Measurements from ENCODE around the gene ATP6V1G2.
"Not testable (repeated sequence)": the region's sequence is repeated elsewhere in the genome, so short reads cannot be mapped to it uniquely, and the experiment has no call there.

Gene ATP6V1G2

DNA sequence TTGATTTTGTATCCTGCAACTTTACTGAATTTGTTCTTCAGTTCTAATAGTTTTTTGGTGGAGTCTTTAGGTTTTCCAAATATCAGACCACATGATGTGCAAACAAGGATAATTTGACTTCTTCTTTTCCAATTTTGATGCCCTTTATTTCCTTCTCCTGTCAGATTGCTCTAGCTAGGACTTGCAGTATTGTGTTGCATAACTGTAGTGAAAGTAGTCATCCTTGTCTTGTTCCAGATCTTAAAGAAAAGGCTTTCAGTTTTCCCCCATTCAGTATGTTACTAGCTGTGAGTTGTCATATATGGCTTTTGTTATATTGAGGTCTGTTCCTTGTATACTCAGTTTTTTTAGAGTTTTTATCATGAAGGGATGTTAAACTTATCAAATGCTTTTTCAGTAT is 43.8 kb downstream of the ATP6V1G2 start:
- no peaks in the 10 kb centered on the region for H3K27me3 ChIP-seq
- peaks cover 4% of the 10 kb centered on the region; the same call in 1 of the 2 replicates for H3K9me3 ChIP-seq
- H4K20me1 ChIP-seq = peaks cover 78% of the 10 kb centered on the region
- TF ChIP-seq Cebpa-rat (IDR thresholded peaks at IDR 0.05) = no peak
- no peak overlapping the region for H3K4me3 ChIP-seq
- H3K4me1 ChIP-seq = peaks cover 10% of the 10 kb centered on the region
- no peak overlapping the region for H3K9ac ChIP-seq
- peaks cover 33% of the 10 kb centered on the region for H3K36me3 ChIP-seq
- no peak overlapping the region for H3K27ac ChIP-seq
- H3K4me2 ChIP-seq = no peak overlapping the region

DNA sequence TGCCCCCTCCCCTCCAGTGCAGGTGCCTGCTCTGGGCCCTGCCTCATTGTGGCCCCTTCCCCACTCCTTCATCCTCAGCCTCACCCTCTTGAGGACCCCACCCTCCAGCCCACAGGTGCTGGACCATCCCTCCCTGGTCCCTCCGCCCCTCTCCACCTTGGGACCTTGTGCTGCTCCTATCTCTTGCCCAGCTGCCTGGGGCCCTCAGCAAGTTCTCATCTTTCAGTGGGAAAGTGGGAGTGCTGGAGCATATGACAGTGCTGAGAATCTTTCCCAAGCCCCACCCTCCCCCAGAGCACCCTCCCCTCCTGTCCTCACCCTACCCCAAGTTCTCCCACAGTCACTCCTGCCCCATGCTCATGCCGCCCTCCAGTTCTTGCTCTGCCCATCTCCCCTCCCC is 46.8 kb downstream of the ATP6V1G2 start:
- Histone ChIP-seq H3K4me1 (peaks cover 32% of the 10 kb centered on the region), H3K4me2 (peak overlapping the region; percentile 61; the same call in 1 of the 2 replicates), H4K20me1 (peaks cover 61% of the 10 kb centered on the region)
- not testable (repeated sequence) for H3K9ac ChIP-seq, H3K9me3 ChIP-seq, H3K4me3 ChIP-seq, H3K36me3 ChIP-seq, H3K27me3 ChIP-seq, H3K27ac ChIP-seq

DNA sequence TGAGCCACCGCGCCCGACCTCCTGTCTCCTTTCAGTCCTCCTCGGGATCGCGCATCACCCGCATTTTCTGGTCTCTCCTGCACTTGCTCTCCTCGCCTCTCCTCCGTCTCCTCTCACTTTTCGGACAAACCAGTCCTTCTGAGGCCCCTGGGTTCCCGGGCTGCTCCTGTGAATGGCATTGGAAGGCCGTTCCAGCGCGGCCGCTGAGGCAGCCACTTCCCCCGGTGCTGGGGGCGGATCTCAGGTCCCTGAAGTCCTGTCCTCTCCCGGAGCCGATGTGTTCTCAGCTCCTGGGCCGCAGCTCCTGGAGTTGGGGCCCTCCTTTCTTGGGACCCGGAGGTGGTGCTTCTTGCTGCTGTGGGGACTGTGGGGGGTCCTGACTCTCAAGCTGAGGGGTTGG is 47.7 kb downstream of the ATP6V1G2 start:
- Histone ChIP-seq H3K9ac (peak overlapping the region; percentile 34; the same call in 1 of the 2 replicates), H3K4me2 (peak overlapping the region; percentile 61), H3K4me3 (0 out of 2 replicates have a peak overlapping the region, but pooled peaks have one; percentile 72), H3K36me3 (peaks cover 5% of the 10 kb centered on the region; the same call in 1 of the 2 replicates), H3K4me1 (peaks cover 32% of the 10 kb centered on the region), H3K27ac (no peak overlapping the region), H3K27me3 (no peaks in the 10 kb centered on the region), H4K20me1 (peaks cover 54% of the 10 kb centered on the region), H3K9me3 (peaks cover 4% of the 10 kb centered on the region; the same call in 1 of the 2 replicates)
- no peak for TF ChIP-seq Cebpa-rat (IDR thresholded peaks at IDR 0.05)

DNA sequence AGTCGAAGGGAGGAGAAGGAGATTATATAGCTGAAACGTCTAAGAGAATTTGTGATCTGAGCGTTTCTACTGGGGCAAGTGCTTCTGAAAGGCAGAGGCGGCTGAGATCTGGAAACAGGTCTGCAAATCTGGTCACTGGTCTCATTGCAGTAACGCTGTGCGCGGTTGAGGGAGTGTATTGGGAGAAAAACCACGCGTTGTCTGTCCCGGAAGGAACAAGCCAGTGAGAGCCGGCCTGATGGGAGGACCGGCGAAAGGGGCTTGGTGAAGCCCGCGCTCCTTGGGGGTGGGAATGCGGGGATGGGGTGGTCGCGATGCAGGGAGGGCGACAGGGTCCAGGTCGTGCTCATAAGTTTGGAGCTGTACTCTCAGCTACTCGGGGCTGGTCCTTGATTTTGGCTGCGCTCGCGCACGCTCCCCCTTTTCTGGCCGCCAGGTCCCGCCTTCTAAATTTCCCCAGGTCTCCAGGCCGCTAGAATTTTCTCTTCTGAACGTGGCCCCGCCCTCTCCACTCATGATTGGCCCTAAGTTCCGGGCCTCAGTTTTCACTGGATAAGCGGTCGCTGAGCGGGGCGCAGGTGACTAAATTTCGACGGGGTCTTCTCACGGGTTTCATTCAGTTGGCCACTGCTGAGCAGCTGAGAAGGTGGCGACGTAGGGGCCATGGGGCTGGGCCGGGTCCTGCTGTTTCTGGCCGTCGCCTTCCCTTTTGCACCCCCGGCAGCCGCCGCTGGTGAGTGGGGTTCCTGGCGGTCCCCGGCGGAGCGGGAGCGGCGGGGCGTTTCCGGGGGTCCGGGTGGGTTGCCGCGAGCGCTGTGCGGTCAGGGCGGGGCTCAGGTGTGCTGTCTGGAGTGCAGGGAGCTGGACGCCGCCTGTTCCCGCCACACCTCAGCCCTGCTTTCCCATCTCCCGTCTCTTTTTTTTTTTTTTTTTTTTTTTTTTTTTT is 48.6 kb downstream of the ATP6V1G2 start, which contains the start of gene MICB:
Gene MICB (plus strand): TSS at position 615 of the 946 bp plus-strand sequence. CDS start 49 bp downstream, at position 664.
- H3K27ac ChIP-seq = peak within 1 kb of the TSS; percentile 71
- peak within 1 kb of the TSS; percentile 76 for H3K9ac ChIP-seq
- H3K27me3 ChIP-seq = no peaks in the 10 kb centered on the region
- peaks cover 45% of the 10 kb centered on the region for H4K20me1 ChIP-seq
- H3K4me3 ChIP-seq = peak within 1 kb of the TSS; percentile 72
- H3K4me2 ChIP-seq = peak within 1 kb of the TSS; percentile 99
- peaks cover 4% of the 10 kb centered on the region; the same call in 1 of the 2 replicates for H3K9me3 ChIP-seq
- peaks cover 40% of the 10 kb centered on the region for H3K4me1 ChIP-seq
- TF ChIP-seq Cebpa-rat (IDR thresholded peaks at IDR 0.05) = no peak
- H3K36me3 ChIP-seq = peaks cover 5% of the 10 kb centered on the region; the same call in 1 of the 2 replicates

DNA sequence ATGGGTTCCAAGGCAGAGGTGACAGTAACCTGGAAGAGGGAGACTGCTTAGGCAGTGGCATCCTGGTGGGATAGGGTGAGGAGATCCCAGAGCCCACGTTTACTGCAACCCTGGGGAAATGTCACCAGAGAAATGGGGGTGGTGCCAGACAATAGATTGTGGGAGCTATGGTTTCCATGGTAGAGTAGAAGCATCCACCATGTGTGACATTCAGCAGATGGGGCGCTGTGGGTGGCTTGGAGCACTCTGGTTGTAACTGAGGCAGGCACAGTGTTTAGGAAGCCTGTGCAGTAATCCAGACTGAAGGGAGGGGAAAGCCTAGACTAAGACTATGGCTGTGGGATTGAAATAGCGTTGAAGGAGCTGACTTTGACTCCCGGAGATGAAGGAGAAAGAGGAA is 49.6 kb downstream of the ATP6V1G2 start:
- Histone ChIP-seq H3K4me2 (peak overlapping the region; percentile 99), H4K20me1 (peaks cover 35% of the 10 kb centered on the region), H3K4me1 (peaks cover 50% of the 10 kb centered on the region), H3K4me3 (peak overlapping the region; percentile 72), H3K9ac (peak overlapping the region; percentile 76; the same call in 1 of the 2 replicates)
- not testable (repeated sequence) for H3K27me3 ChIP-seq, H3K36me3 ChIP-seq, H3K27ac ChIP-seq, H3K9me3 ChIP-seq

DNA sequence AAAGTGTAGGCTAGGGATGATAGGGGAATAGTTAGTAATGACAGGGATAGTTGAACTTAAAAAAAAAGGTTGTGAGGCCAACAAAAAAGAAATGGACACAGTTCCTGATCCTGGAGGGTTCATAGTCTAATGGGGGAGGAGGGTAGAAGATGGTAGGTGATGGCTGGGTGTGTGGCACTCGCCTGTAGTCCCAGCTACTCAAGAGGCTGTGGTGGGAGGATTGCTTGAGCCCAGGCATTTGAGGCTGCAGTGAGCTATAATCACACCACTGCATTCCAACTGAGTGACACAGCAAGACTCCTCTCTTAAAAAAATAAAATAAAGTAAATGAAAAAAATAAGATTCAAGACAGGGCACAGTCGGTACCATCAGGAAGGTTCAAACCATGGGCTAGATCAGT is 50.8 kb downstream of the ATP6V1G2 start:
- H3K9ac ChIP-seq = peak overlapping the region; percentile 92
- peak overlapping the region; percentile 92 for H3K4me3 ChIP-seq
- peaks cover 28% of the 10 kb centered on the region for H4K20me1 ChIP-seq
- TF ChIP-seq Cebpa-rat (IDR thresholded peaks at IDR 0.05) = no peak
- H3K9me3 ChIP-seq = 0 out of 2 replicates have a peak, but pooled peaks cover under 1% of the 10 kb centered on the region
- no peaks in the 10 kb centered on the region for H3K36me3 ChIP-seq
- no peaks in the 10 kb centered on the region for H3K27me3 ChIP-seq
- H3K4me1 ChIP-seq = peaks cover 63% of the 10 kb centered on the region
- peak overlapping the region; percentile 99 for H3K4me2 ChIP-seq
- peak overlapping the region; percentile 92 for H3K27ac ChIP-seq
